Peyer's patch (tissue), 4 donors: Measurements from ENCODE around the gene MEGF6.

Experiments
- CTCF ChIP-seq, 6 experiments: fragments of 450-650 bp in 4 of 6; fragments of 200-600 bp in 2 of 6; sonication (generic) in 1 of 6; IDR thresholded peaks; one replicate each; pipeline ENCODE4 v1.5.1; 2017 to 2019; ENCODE audit warnings: antibody characterized with exemption in 6 of 6, mild to moderate bottlenecking in 3 of 6, moderate library complexity in 1 of 6
- POLR2A ChIP-seq, 2 donors: fragments of 450-650 bp; IDR thresholded peaks; one replicate each; pipeline ENCODE4 v1.5.1; 2017; ENCODE audit warnings: antibody characterized with exemption in 2 of 2, mild to moderate bottlenecking in 2 of 2, moderate library complexity in 2 of 2

GRCh38 chr1:3646596-3646995, 35.3 kb upstream of the MEGF6 start:
- no peak for TF ChIP-seq POLR2A (IDR thresholded peaks at IDR 0.05)
- no peak for TF ChIP-seq CTCF (IDR thresholded peaks at IDR 0.05)
